ENCODE results near the gene CTBP2.

CTBP2 gene

DNA sequence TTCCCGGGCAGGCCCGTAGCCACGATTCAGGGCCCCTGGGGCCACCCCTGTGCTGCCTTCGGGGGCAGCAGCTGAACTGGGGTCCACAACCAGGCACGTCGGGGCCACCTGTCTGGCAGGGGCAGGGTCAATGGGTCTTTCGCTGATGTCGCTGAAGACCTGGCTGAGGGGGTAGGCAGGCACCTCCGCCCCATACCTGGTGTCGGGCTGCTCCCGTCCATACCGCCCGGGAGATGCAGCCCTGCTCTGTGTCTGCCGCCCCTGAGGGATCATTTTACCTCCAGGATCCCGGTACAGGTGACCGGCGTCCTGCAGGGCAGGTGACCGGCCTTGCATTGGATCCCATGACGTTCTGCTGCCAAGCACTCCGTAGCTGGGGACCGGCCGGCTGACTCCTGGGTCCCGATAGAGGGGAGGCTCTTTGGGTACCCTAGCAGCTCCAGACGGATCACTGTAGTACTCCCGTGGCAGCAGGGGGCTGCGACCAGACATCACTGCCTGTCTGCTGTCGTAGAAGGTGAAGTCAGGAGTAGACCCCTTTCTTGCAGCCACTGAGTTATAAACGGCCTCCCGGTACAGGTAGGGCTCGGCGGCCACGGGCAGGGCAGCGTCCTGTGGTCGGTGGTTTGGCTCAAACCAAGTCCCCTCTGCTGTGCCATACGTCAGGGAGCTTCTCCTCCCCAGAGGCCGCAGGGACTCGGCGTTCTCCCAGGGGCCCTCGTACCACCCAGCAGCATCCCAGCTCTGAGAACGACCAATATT is 133.2 kb downstream of the CTBP2 start:
- H3K4me3 ChIP-seq (replicated peaks in 1 of 2; ENCODE audit: low read depth in 2 of 2, low read length in 2 of 2) = no peak overlapping the region
- no peak for TF ChIP-seq CTCF (IDR thresholded peaks at IDR 0.05; ENCODE audit: low read depth, low read length)
- no peak for DNase-seq (ENCODE audit: low read depth in 2 of 2)

GRCh38 chr10:125026036-125026931 is 134.1 kb downstream of the CTBP2 start:
- DNase-seq (ENCODE audit: low read depth in 2 of 2) = no peak
- TF ChIP-seq CTCF (IDR thresholded peaks at IDR 0.05; ENCODE audit: low read depth, low read length) = no peak
- no peak overlapping the region for H3K4me3 ChIP-seq (replicated peaks in 1 of 2; ENCODE audit: low read depth in 2 of 2, low read length in 2 of 2)

DNA sequence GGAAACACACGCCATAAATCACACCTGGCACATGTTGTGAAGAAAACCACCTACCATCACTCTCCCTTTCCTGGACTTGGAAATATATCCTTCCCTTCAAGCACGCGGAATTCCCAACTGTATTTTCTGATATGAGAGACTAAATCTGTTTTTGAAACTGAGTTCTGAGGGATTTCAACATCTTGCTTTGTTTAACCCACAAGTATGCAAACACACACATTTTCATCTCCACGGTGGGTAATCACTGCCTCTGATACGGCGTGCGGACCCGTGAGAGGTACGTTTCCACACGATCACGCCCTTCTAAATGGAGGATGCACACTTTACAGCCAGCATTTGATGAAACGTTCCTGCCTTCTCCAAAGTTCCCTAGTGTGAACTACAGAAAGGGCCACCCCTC is 135.0 kb downstream of the CTBP2 start:
- no peak overlapping the region for H3K4me3 ChIP-seq (replicated peaks in 1 of 2; ENCODE audit: low read depth in 2 of 2, low read length in 2 of 2)
- no peak for DNase-seq (ENCODE audit: low read depth in 2 of 2)
- TF ChIP-seq CTCF (IDR thresholded peaks at IDR 0.05; ENCODE audit: low read depth, low read length) = no peak

DNA sequence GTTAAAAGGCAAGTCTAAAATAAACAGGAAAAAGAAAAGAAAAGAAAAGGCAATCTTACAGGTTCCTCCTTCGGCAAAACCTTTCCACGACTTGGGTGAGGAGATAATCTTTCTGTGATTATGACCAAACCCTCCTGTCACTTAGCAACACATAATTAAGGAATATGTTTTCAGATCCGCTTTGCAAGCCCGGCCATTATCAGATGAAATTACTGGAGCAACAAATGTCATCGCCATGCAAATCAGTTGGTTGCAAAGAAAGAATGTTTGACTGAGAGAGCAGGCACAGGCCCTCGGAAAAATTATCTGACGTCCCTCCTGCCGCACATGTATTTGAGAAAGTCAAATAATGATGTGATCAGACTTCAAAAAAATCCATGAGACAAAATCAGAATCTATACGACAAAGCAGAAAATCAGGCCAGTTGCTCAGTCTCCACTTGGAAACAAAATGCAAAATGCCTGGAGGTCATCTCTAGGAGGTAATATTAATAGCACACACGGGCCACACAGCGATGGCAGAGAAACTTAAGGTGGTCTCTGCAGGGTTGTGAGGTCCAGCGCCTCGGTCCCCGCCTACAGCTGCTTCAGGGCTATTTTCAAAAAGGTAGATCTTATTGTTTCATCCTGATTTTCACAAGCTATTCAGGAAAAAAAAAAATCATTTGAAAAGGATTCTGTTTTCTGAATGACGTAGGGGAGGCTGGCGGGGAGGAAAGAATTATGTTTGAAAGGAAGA is 135.7 kb downstream of the CTBP2 start:
- H3K4me3 ChIP-seq (replicated peaks in 1 of 2; ENCODE audit: low read depth in 2 of 2, low read length in 2 of 2) = no peak overlapping the region
- no peak for TF ChIP-seq CTCF (IDR thresholded peaks at IDR 0.05; ENCODE audit: low read depth, low read length)
- DNase-seq (ENCODE audit: low read depth in 2 of 2) = no peak

GRCh38 chr10:125023862-125024496 is 136.4 kb downstream of the CTBP2 start:
- H3K4me3 ChIP-seq (replicated peaks in 1 of 2; ENCODE audit: low read depth in 2 of 2, low read length in 2 of 2) = no peak overlapping the region
- DNase-seq (ENCODE audit: low read depth in 2 of 2) = no peak
- no peak for TF ChIP-seq CTCF (IDR thresholded peaks at IDR 0.05; ENCODE audit: low read depth, low read length)

GRCh38 chr10:125023255-125023654 is 137.1 kb downstream of the CTBP2 start:
- no peak for DNase-seq (ENCODE audit: low read depth in 2 of 2)
- no peak for TF ChIP-seq CTCF (IDR thresholded peaks at IDR 0.05; ENCODE audit: low read depth, low read length)
- H3K4me3 ChIP-seq (replicated peaks in 1 of 2; ENCODE audit: low read depth in 2 of 2, low read length in 2 of 2) = no peak overlapping the region
